Peyer's patch (tissue), 4 donors: Measurements from ENCODE around the gene ETV6.

Experiments used
- POLR2A ChIP-seq, 2 donors: fragments of 450-650 bp; IDR thresholded peaks; one replicate each; pipeline ENCODE4 v1.5.1; 2017; ENCODE audit warnings: antibody characterized with exemption in 2 of 2, mild to moderate bottlenecking in 2 of 2, moderate library complexity in 2 of 2
- TF ChIP-seq, protein P1 (sequence below), 6 experiments: fragments of 450-650 bp in 4 of 6; fragments of 200-600 bp in 2 of 6; sonication (generic) in 1 of 6; IDR thresholded peaks; one replicate each; pipeline ENCODE4 v1.5.1; 2017 to 2019; ENCODE audit warnings: antibody characterized with exemption in 6 of 6, mild to moderate bottlenecking in 3 of 6, moderate library complexity in 1 of 6

- TF ChIP-seq, protein P1, sequence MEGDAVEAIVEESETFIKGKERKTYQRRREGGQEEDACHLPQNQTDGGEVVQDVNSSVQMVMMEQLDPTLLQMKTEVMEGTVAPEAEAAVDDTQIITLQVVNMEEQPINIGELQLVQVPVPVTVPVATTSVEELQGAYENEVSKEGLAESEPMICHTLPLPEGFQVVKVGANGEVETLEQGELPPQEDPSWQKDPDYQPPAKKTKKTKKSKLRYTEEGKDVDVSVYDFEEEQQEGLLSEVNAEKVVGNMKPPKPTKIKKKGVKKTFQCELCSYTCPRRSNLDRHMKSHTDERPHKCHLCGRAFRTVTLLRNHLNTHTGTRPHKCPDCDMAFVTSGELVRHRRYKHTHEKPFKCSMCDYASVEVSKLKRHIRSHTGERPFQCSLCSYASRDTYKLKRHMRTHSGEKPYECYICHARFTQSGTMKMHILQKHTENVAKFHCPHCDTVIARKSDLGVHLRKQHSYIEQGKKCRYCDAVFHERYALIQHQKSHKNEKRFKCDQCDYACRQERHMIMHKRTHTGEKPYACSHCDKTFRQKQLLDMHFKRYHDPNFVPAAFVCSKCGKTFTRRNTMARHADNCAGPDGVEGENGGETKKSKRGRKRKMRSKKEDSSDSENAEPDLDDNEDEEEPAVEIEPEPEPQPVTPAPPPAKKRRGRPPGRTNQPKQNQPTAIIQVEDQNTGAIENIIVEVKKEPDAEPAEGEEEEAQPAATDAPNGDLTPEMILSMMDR (IDR thresholded peaks at IDR 0.05) = no peak
- no peak for TF ChIP-seq POLR2A (IDR thresholded peaks at IDR 0.05)
These were observed 4.1 kb upstream of the ETV6 start for GRCh38 chr12:11645391-11645790.
